GM19035 (cell line): ENCODE data around the gene CTSA.
A peak's percentile ranks its signal among the peaks of the same experiment; 100 is the strongest.
"Not testable (repeated sequence)": the region's sequence is repeated elsewhere in the genome, so short reads cannot be mapped to it uniquely, and the experiment has no call there.

Experiments used
- ATAC-seq: cut with Tn5 transposase; IDR thresholded peaks from one replicate; pipeline ENCODE4 v1.9.1; 2021; ENCODE audit not compliant: unreplicated experiment

CTSA gene

DNA sequence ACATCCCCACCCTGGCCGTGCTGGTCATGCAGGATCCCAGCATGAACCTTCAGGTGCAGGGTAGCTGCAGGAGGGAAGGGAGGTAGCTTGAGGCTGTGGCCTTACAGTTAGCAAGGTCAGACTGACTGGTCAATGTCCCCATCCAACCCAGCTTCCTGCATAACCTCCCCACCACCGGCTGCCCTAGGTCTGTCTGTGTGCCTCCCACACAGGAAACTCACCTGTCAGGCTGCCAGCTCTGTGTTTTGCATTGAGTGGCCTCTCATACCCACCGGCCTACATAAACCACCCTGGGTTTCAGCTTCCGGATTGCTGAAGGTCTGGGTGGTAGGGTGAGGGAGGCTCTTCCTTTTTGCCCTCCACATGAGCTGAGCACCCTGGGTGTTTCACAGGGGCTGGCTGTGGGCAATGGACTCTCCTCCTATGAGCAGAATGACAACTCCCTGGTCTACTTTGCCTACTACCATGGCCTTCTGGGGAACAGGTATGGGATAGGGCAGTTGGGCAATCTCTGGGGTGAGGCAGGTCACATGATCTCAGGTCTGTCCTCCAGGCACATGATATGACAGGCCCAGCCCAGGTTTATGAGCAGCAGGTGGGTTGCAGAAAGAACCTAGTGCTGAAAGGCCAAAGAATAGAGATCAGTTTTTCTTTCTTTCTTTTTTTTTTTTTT lies 1.8 kb downstream of the CTSA start:
- no peak for ATAC-seq

DNA sequence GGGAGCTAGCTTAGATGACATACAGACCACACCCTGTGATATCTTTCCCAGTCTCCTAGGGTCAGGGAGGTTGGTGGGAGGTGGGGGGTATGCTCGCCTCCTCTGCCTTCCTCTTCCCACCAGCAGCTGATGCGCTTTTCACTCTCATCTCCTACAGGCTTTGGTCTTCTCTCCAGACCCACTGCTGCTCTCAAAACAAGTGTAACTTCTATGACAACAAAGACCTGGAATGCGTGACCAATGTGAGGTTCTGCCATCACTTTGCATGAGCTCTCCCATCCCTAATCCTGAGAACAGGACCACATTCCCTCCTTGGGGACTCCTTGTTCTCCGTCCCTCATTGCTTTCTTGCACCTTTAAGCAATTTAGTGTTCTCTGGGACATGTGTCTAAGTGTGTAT lies 2.7 kb downstream of the CTSA start:
- ATAC-seq: no peak

DNA sequence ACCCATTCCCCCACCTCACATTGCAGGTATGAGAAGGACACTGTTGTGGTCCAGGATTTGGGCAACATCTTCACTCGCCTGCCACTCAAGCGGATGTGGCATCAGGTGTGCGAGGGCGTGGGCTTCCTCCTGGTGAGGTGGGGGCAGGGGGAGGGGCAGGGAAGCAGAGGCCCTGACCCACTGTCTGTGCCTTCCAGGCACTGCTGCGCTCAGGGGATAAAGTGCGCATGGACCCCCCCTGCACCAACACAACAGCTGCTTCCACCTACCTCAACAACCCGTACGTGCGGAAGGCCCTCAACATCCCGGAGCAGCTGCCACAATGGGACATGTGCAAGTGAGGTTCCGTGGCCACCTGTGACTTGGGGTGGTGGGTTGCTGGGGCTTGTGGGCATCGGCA lies 3.7 kb downstream of the CTSA start:
- no peak for ATAC-seq

DNA sequence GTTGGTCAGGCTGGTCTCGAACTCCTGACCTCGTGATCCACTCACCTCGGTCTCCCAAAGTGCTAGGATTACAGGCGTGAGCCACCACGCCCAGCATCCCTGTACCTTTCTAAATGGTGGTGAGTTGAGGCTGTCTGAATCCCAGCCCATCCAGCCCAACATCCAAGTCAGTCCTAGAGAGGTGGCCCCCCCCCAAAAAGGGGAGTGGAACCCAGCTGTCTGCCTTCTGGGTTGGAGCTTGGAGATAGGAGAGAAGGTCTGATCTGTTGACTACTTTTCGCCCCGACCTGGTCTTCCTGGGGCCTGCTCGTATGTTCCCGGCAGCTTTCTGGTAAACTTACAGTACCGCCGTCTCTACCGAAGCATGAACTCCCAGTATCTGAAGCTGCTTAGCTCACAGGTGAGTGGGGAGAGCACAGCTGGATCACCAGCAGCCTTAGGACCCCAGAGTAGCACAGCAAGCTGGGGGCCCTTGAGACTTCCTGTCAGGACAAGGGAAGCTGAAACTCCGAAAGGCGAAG lies 5.6 kb downstream of the CTSA start:
- no peak for ATAC-seq

DNA sequence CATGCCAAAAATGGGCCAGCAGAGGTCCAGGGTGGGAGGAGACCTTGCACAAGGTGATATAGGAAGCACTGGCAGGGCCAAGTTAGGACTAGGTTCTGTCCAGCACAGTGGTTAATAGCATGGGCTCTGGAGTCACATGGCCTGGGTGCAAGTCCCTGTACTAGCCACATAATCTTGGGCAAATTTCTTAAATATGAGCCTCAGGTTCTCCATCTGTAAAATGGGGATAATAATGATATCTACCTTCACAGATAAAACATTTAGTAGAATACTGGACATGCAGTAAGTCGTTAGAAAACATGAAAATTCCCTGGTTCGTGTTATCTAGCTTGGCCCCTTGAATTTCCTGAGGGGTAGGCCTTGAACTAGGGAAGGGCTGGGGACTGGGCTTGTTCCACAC lies 6.2 kb downstream of the CTSA start:
- no peak for ATAC-seq

DNA sequence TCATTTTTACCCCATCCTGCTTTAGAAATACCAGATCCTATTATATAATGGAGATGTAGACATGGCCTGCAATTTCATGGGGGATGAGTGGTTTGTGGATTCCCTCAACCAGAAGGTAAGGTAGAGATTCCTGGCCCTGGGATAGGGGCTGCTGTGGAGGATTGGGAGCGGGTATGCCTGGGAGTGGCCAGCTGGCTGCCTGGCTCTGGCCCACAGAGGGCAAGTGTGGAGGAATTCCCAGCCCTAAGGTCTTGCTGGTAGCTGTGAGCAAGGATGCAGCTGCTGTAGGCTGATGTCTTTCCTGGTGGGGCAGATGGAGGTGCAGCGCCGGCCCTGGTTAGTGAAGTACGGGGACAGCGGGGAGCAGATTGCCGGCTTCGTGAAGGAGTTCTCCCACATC lies 6.6 kb downstream of the CTSA start:
- no peak for ATAC-seq

DNA sequence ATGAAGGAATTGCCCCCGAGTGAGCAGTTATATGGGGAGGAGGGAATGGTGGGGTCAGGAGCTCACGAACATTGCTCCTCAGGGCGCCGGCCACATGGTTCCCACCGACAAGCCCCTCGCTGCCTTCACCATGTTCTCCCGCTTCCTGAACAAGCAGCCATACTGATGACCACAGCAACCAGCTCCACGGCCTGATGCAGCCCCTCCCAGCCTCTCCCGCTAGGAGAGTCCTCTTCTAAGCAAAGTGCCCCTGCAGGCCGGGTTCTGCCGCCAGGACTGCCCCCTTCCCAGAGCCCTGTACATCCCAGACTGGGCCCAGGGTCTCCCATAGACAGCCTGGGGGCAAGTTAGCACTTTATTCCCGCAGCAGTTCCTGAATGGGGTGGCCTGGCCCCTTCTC lies 7.2 kb downstream of the CTSA start:
- ATAC-seq: no peak

DNA sequence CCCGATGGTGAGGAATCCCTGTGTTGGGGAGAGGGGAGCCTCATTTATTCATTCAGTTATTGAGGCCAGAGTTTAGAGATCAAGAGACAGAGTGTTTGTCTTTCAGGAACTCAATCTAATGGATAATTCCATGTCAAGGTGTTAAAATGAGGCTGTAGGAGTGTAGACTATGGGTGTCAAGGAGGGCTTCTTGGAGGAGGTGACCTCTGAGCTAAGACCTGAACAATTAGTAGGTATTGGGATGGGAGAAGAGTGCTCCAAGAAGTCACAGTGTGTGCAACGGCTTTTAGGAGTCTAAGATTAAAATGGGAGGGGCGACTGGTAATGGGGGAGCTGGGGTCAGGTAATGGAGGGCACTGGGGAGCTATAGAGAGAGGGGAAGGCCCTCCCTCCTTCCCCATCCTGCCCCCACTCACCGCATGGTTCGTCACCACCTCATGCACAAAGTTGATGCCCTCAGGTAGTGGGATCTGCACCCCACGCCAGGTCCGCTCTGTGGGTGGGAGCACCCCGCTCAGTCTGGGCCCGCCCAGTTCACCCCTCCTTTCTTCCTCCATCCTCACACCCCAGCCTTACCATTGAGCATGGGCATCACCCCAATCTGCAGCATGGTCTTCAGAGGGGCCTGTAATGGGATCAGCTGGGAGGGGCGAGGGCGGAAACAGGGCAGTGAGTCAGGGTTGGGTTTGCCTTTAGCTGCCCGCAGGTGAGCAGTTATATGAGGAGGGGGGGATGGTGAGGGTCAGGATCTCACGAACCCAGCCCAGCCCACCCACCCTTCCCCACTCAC lies 8.1 kb downstream of the CTSA start:
- ATAC-seq: no peak

DNA sequence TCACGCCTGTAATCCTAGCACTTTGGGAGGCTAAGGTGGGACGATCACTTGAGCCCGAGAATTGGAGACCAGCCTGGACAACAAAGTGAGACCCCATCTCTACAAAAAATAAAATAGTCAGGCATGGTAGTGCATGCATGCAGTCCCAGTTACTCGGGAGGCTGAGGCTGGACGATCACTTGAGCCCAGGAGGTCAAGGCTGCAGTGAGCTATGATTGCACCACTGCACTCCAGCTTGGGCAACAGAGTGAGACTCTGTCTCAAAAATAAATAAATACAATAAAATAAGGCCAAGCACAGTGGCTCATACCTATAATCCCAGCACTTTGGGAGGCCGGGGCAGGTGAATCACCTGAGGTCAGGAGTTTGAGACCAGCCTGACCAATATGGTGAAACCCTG lies 10.2 kb downstream of the CTSA start:
- not testable (repeated sequence) for ATAC-seq

DNA sequence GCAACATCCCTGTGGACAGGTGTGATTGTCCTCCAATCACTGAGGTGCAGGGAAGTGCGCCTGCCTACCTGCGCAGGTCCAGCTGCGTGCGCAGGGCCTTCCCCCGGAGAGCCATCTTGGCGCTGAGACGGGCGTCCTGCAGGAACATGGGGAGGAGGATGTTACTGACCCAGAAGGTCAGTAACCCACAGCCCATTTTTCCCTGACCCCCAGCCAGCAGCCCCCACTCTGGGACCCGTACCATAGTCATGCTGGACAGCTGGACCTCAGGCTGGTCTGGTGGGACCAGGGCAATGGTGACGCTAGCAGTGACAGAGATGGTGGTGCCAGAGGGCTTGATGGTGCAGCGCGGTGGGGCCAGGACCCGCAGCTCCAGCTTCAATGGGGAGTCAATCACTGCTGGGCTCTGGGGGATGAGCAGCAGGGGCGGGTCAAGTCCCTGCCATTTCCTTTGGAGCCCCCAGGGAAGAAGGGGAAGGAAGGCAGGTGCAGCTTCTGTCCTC lies 11.1 kb downstream of the CTSA start:
- no peak for ATAC-seq

DNA sequence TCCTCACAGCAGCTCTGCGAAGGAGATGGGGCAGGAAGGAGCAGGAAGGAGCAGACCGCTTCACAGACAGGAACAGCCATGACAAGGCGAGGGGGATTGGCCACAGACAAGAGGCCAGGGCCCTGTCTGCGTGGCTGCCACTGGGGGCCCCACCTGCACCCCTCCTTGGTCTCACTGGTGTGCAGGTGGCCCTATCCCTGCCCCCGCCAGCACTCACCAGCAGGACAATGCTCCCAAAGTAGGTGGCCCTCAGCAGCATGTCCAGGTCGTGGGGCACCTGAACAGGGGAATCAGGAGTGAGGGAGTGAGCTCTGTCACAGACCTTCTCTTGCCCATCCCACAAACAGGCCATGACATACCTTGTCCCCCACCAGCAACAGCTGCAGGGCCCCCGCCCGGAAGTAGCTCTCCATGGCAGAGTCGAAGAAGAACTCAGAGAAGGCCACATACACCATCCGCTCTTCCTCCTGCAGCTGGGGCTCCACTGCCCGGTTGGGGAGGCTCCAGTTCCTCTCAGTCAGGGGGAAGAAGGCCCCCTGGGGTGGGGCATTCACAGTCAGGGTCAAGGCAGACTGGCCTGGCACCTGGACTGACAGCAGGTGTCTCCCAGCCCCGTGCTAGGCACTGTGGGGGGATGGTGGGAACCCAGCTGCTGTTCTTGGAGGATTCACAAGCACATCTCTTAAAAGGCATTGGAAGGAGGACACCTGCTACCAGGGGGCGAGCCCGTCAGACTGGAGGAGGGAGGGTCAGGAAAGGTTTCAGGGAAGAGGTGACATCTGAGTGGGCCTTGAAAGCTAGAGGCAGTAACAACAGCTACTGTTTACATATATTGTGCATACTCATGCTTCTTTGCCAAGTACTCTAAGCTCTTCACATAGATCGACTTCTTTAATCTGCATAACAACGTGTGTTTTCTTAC lies 13.7 kb downstream of the CTSA start:
- no peak for ATAC-seq

DNA sequence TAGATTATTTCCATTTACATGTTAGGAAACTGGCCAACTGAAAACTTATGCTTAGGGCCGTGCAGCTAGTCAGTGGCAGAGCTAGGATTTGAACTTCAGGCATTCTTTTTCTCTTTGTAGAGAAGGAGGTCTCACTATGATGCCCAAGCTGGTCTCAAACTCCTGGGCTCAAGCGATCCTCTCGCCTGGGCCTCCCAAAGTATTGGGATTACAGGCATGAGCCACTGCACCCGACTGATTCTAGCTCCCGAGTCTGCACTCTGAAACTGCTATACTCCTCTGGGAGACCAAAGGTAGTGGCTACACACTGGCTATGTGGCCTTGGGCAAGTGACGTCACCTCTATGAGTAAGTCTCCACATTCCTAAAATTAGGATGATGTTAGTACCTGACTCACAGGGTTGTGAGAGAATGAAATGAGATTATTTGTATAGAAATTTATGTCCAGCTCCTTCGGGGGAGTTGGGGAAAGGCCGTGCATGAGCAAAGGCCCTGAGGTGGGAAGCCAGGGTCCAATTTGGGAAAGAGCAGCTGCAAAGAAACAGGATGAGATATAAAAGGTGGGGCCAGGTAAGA lies 14.5 kb downstream of the CTSA start:
- no peak for ATAC-seq

DNA sequence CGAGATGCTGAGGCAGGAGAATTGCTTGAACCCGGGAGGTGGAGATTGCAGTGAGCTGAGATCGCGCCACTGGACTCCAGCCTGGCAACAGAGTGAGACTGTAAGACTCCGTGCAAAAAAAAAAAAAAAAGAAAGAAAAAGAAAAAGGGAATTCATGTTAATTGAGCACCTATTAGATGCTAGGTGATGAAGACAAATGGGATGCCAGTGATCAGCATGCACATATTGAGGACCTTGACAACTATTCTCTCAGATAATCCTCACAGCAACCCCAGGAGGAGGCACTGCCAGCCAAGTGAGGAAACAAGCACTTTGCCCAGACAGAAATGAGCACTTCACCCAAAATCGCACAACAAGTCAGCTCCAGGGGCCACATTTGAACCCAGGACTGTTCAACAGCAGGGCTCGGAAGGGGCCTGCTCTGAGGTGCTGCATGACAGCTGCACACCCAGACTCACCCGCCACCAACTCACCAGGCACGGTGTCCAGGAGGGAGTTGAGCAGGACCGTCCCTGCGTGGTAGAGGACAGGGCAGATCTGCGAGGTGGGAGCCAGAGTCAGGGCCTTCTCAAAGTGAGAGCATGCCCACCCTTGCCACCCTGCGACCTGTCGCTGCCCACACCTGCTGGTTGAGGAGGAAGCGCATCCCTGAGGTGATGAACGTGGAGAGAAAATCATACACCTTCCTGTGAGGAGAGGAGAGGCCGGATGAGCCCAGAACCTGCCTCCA lies 16.2 kb downstream of the CTSA start:
- no peak for ATAC-seq

DNA sequence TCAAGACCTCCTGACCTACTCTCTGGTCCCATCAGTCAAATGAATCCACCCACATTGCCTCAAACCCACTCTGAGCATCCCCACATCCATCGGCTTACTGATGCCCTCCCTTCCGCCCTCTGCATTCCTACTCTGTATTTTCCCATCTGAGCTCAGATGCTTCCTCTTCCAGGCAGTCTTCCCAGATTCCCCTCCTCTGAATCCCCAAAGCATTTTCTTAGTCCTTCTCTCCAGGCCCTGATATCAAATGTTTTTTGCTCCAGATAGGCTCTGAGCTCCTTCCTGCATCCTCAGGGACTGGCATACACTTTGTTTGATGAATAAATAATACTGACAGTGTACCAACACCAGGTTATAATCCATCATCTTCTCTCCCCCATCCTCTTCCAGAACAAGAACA lies 16.9 kb downstream of the CTSA start:
- no peak for ATAC-seq

DNA sequence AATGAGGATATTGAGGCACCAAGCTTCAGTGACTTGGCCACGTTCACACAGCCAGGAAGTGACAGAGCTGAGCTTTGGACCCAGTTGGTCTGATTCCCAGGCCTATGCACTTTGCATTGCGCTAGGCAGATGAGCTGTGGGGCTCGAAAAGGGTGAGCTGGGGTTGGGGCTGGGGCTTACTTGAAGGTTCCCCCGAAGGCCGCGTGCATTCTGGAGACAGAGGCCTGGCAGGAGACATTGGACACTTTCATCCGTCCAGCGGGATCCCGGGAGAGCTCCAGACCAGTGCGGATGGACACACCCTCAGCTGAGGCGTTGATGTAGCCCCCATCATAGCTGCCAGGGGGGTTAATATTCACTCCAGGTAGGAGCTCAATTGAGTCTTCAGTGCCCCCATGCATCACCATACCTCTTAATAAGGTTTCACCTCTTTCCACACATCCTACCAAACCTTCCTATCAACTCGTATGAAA lies 18.2 kb downstream of the CTSA start:
- no peak for ATAC-seq

DNA sequence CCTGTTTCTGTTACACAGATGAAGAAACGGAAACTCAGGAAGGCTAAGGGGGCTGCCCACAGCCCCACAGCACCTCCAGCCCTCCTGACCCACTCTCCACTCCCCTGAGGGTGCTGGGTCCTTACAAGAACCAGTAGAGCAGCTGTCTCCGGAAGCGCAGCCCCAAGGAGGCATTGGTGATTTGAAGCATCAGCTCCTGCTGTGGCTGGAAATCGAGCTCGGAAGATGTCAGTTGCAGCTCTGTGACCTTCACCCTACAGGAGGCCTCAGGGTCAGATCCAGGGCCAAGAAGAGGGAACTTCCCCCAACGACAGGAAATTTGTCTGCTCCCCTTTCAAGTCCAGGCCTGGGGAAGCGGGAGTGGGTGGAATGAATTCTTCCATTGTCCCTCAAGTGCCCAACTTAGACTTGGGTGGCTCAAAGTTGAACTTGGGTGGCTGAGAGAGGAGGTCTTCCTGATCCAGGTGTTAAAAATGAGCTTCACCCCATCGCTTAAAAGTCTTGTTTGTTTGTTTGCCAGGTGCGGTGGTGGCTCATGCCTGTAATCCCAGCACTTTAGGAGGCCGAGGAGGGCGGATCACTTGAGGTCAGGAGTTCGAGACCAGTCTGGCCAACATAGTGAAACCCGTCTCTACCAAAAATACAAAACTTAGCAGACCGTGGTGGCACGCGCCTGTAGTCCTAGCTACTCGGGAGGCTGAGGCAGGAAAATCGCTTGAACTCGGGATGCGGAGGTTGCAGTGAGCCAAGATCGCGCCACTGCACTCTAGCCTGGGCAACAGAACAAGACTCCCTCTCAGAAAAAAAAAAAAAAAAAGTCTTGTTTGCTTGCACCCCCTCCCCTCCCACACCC lies 18.9 kb downstream of the CTSA start:
- no peak for ATAC-seq

DNA sequence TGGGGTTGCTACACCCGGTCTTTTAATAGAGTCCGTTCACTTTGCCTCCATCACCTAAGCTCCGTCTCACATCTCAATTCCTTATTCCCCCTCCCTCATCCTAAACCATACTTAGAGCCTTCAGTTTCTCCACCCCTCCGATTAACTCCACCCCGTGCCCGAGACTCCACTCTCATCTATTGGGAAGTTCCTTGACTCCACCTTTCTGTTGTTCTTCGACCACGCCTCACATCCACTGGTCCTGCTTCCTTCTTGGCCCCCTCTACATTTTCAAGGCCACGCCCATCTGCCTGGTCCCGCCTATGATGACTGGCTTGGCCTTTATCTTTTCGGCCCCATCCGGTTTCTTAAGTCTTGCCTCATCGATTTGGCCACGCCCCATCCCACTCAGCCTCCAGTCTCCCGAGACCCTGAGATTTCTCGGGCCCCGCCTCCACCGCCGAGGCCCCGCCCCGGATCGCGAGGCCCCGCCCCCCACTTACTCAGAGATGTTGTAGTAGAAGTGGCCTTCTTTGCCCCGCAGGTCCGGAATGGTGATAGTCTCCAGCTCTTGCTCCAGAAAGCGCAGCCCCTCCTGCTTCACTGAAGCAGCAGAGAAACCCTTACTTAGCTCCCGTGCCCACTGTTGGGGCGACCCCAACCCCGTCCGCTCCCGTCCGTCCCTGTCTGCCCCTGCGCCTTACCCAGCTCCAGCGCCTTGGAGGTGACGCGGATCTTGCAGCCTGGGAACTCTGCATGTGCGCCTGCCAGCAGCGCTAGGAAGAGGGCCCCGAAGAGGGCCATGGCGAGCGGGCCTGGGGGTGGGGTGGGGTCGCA lies 19.7 kb downstream of the CTSA start:
- ATAC-seq: peak; percentile 90
